Measurements from ENCODE around the gene METAP2. TPM values are rescaled to one million over a fixed set of nuclear protein-coding genes. Genes with fewer than 3 reads are reported as not detected.

The METAP2 gene
- total RNA-seq, 1 donor from 2014 or later: 73.0 TPM

GRCh38 chr12:95492462-95492861 lies 18.5 kb downstream of the METAP2 start:
- H3K27me3 Mint-ChIP-seq (ENCODE audit: low read depth): no peaks in the 10 kb centered on the region
- no peak overlapping the region for H3K27ac Mint-ChIP-seq (ENCODE audit: unreplicated experiment)
- no peak for DNase-seq (ENCODE audit: low spot score)
- no peak for TF ChIP-seq CTCF (IDR thresholded peaks at IDR 0.05)
- no peak overlapping the region for H3K4me3 Mint-ChIP-seq (ENCODE audit: unreplicated experiment)
- no peaks in the 10 kb centered on the region for H3K4me1 Mint-ChIP-seq (ENCODE audit: low read depth)
- peaks cover 26% of the 10 kb centered on the region for H3K36me3 Mint-ChIP-seq (ENCODE audit: low read depth)
- H3K9me3 Mint-ChIP-seq (ENCODE audit: low read depth): no peaks in the 10 kb centered on the region

GRCh38 chr12:95494888-95495287 lies 20.9 kb downstream of the METAP2 start:
- DNase-seq (ENCODE audit: low spot score): no peak
- peaks cover 5% of the 10 kb centered on the region for H3K9me3 Mint-ChIP-seq (ENCODE audit: low read depth)
- H3K36me3 Mint-ChIP-seq (ENCODE audit: low read depth): peaks cover 38% of the 10 kb centered on the region

GRCh38 chr12:95495433-95495832 lies 21.5 kb downstream of the METAP2 start:
- peaks cover 42% of the 10 kb centered on the region for H3K36me3 Mint-ChIP-seq (ENCODE audit: low read depth)
- H3K27me3 Mint-ChIP-seq (ENCODE audit: low read depth): no peaks in the 10 kb centered on the region
- no peaks in the 10 kb centered on the region for H3K4me1 Mint-ChIP-seq (ENCODE audit: low read depth)
- H3K4me3 Mint-ChIP-seq (ENCODE audit: unreplicated experiment): no peak overlapping the region
- H3K9me3 Mint-ChIP-seq (ENCODE audit: low read depth): peaks cover 5% of the 10 kb centered on the region
- DNase-seq (ENCODE audit: low spot score): no peak
- TF ChIP-seq CTCF (IDR thresholded peaks at IDR 0.05): no peak
- no peak overlapping the region for H3K27ac Mint-ChIP-seq (ENCODE audit: unreplicated experiment)

More at GRCh38 chr12:95494888-95495287, 20.9 kb downstream of the METAP2 start:
- Mint-ChIP-seq H3K4me3 (ENCODE audit: unreplicated experiment) (no peak overlapping the region), H3K27me3 (ENCODE audit: low read depth) (no peaks in the 10 kb centered on the region), H3K4me1 (ENCODE audit: low read depth) (no peaks in the 10 kb centered on the region), H3K27ac (ENCODE audit: unreplicated experiment) (no peak overlapping the region)
- no peak for TF ChIP-seq CTCF (IDR thresholded peaks at IDR 0.05)

GRCh38 chr12:95497031-95497430 lies 23.1 kb downstream of the METAP2 start:
- no peak for TF ChIP-seq CTCF (IDR thresholded peaks at IDR 0.05)
- Mint-ChIP-seq H3K27me3 (ENCODE audit: low read depth) (no peaks in the 10 kb centered on the region), H3K9me3 (ENCODE audit: low read depth) (peaks cover 5% of the 10 kb centered on the region), H3K4me3 (ENCODE audit: unreplicated experiment) (no peak overlapping the region), H3K4me1 (ENCODE audit: low read depth) (no peaks in the 10 kb centered on the region), H3K27ac (ENCODE audit: unreplicated experiment) (no peak overlapping the region), H3K36me3 (ENCODE audit: low read depth) (peaks cover 44% of the 10 kb centered on the region)
- DNase-seq (ENCODE audit: low spot score): no peak

- Mint-ChIP-seq H3K9me3 (ENCODE audit: low read depth) (peaks cover 5% of the 10 kb centered on the region), H3K4me1 (ENCODE audit: low read depth) (no peaks in the 10 kb centered on the region), H3K27ac (ENCODE audit: unreplicated experiment) (no peak overlapping the region), H3K36me3 (ENCODE audit: low read depth) (peaks cover 50% of the 10 kb centered on the region), H3K27me3 (ENCODE audit: low read depth) (no peaks in the 10 kb centered on the region), H3K4me3 (ENCODE audit: unreplicated experiment) (no peak overlapping the region)
- DNase-seq (ENCODE audit: low spot score): no peak
- no peak for TF ChIP-seq CTCF (IDR thresholded peaks at IDR 0.05)
These were observed 25.0 kb downstream of the METAP2 start for GRCh38 chr12:95498968-95499367.
